ENCODE measurements around the gene SNX24.

The SNX24 gene

GRCh38 chr5:122997294-122997693 is 151.9 kb downstream of the SNX24 start:
- H3K9me3 Mint-ChIP-seq, result no peaks in the 10 kb centered on the region
- H3K27ac Mint-ChIP-seq, result no peak overlapping the region
- H3K4me3 Mint-ChIP-seq, result no peak overlapping the region
- no peaks in the 10 kb centered on the region for H3K27me3 Mint-ChIP-seq (ENCODE audit: low read depth)
- H3K4me1 Mint-ChIP-seq, result peaks cover 6% of the 10 kb centered on the region
- TF ChIP-seq CTCF (IDR thresholded peaks at IDR 0.05; ENCODE audit: unreplicated experiment in 3 of 3), result no peak
- H3K36me3 Mint-ChIP-seq (ENCODE audit: low read depth), result no peaks in the 10 kb centered on the region

GRCh38 chr5:122999947-123000563 is 154.6 kb downstream of the SNX24 start:
- Mint-ChIP-seq H3K27me3 (ENCODE audit: low read depth) (no peaks in the 10 kb centered on the region), H3K4me1 (peaks cover 6% of the 10 kb centered on the region), H3K4me3 (no peak overlapping the region), H3K27ac (no peak overlapping the region), H3K9me3 (no peaks in the 10 kb centered on the region), H3K36me3 (ENCODE audit: low read depth) (peaks cover 5% of the 10 kb centered on the region)
- TF ChIP-seq CTCF (IDR thresholded peaks at IDR 0.05; ENCODE audit: unreplicated experiment in 3 of 3), result peak in 1 of 3 experiments; percentile 33

- H3K27me3 Mint-ChIP-seq (ENCODE audit: low read depth), result no peaks in the 10 kb centered on the region
- no peak for TF ChIP-seq CTCF (IDR thresholded peaks at IDR 0.05; ENCODE audit: unreplicated experiment in 3 of 3)
These were observed 155.3 kb downstream of the SNX24 start for GRCh38 chr5:123000731-123001130.

GRCh38 chr5:123001808-123002207 is 156.4 kb downstream of the SNX24 start:
- Mint-ChIP-seq H3K27me3 (ENCODE audit: low read depth) (no peaks in the 10 kb centered on the region), H3K4me3 (no peak overlapping the region), H3K4me1 (peaks cover 6% of the 10 kb centered on the region), H3K9me3 (no peaks in the 10 kb centered on the region), H3K27ac (no peak overlapping the region), H3K36me3 (ENCODE audit: low read depth) (peaks cover 10% of the 10 kb centered on the region)
- no peak for TF ChIP-seq CTCF (IDR thresholded peaks at IDR 0.05; ENCODE audit: unreplicated experiment in 3 of 3)

More at GRCh38 chr5:123000731-123001130, 155.3 kb downstream of the SNX24 start:
- Mint-ChIP-seq H3K4me1 (peaks cover 6% of the 10 kb centered on the region), H3K27ac (no peak overlapping the region), H3K9me3 (no peaks in the 10 kb centered on the region), H3K36me3 (ENCODE audit: low read depth) (peaks cover 5% of the 10 kb centered on the region), H3K4me3 (no peak overlapping the region)

- H3K27me3 Mint-ChIP-seq (ENCODE audit: low read depth), result no peaks in the 10 kb centered on the region
- no peak overlapping the region for H3K27ac Mint-ChIP-seq
These were observed 161.8 kb downstream of the SNX24 start for GRCh38 chr5:123007182-123007581.

More at GRCh38 chr5:123007182-123007581, 161.8 kb downstream of the SNX24 start:
- no peaks in the 10 kb centered on the region for H3K4me1 Mint-ChIP-seq
- no peak overlapping the region for H3K4me3 Mint-ChIP-seq
- H3K36me3 Mint-ChIP-seq (ENCODE audit: low read depth), result peaks cover 17% of the 10 kb centered on the region
- no peak for TF ChIP-seq CTCF (IDR thresholded peaks at IDR 0.05; ENCODE audit: unreplicated experiment in 3 of 3)
- H3K9me3 Mint-ChIP-seq, result no peaks in the 10 kb centered on the region
